ENCODE measurements around the gene HOXA3.
A peak's percentile ranks its signal among the peaks of the same experiment; 100 is the strongest.

Gene HOXA3

GRCh38 chr7:27198871-27199801 is 46.8 kb upstream of the HOXA3 start:
- Histone ChIP-seq H3K79me1 (ENCODE audit: low read length) (no peaks in the 10 kb centered on the region), H4K8ac (ENCODE audit: low read depth, low read length) (no peak overlapping the region), H3K4me2 (ENCODE audit: low read length) (peak overlapping the region; percentile 31), H2AK5ac (ENCODE audit: low read length) (no peak overlapping the region), H3K27me3 (ENCODE audit: insufficient read depth, low read length, poor library complexity) (peaks cover 60% of the 10 kb centered on the region), H2BK15ac (replicated peaks; ENCODE audit: low read depth) (no peak overlapping the region), H3K79me2 (ENCODE audit: control insufficient read depth, insufficient read depth, low read length) (no peaks in the 10 kb centered on the region), H3K9ac (ENCODE audit: low read length) (no peak overlapping the region), H3K56ac (ENCODE audit: low read length) (peak overlapping the region; percentile 56), H3K36me3 (ENCODE audit: control insufficient read depth, insufficient read depth, low read length) (no peaks in the 10 kb centered on the region), H3K27ac (ENCODE audit: low read depth, low read length) (no peak overlapping the region), H2BK5ac (ENCODE audit: low read length) (no peak overlapping the region), H2BK120ac (ENCODE audit: low read depth, low read length) (no peak overlapping the region), H3K4me3 (ENCODE audit: low read length) (no peak overlapping the region), H4K5ac (ENCODE audit: low read length) (no peak overlapping the region), H3K23ac (ENCODE audit: low read length) (no peak overlapping the region), H3K4ac (ENCODE audit: low read depth, low read length) (no peak overlapping the region), H3K4me1 (ENCODE audit: control insufficient read depth, low read depth, low read length) (peaks cover 3% of the 10 kb centered on the region), H3K18ac (ENCODE audit: low read length) (no peak overlapping the region)
- peak; percentile 68 for DNase-seq
- no CpG with 5 or more reads among the region's 93 CpGs for WGBS (ENCODE audit: extremely low coverage, insufficient coverage, low lambda C conversion rate)

GRCh38 chr7:27198138-27198841 is 45.9 kb upstream of the HOXA3 start:
- no peak overlapping the region for H3K18ac ChIP-seq (ENCODE audit: low read length)
- H2BK5ac ChIP-seq (ENCODE audit: low read length), result no peak overlapping the region
- H3K27me3 ChIP-seq (ENCODE audit: insufficient read depth, low read length, poor library complexity), result peaks cover 58% of the 10 kb centered on the region
- peak overlapping the region; percentile 22 for H3K56ac ChIP-seq (ENCODE audit: low read length)
- no peak overlapping the region for H3K9ac ChIP-seq (ENCODE audit: low read length)
- H3K23ac ChIP-seq (ENCODE audit: low read length), result no peak overlapping the region
- H3K36me3 ChIP-seq (ENCODE audit: control insufficient read depth, insufficient read depth, low read length), result no peaks in the 10 kb centered on the region
- peaks cover 3% of the 10 kb centered on the region for H3K4me1 ChIP-seq (ENCODE audit: control insufficient read depth, low read depth, low read length)
- H4K8ac ChIP-seq (ENCODE audit: low read depth, low read length), result no peak overlapping the region
- H2BK15ac ChIP-seq (replicated peaks; ENCODE audit: low read depth), result no peak overlapping the region
- H3K4me3 ChIP-seq (ENCODE audit: low read length), result no peak overlapping the region
- no peak overlapping the region for H2AK5ac ChIP-seq (ENCODE audit: low read length)
- no peak overlapping the region for H3K4ac ChIP-seq (ENCODE audit: low read depth, low read length)
- DNase-seq, result no peak
- no peak overlapping the region for H2BK120ac ChIP-seq (ENCODE audit: low read depth, low read length)
- WGBS (ENCODE audit: extremely low coverage, insufficient coverage, low lambda C conversion rate), result no CpG with 5 or more reads among the region's 29 CpGs
- H3K79me2 ChIP-seq (ENCODE audit: control insufficient read depth, insufficient read depth, low read length), result no peaks in the 10 kb centered on the region
- H3K4me2 ChIP-seq (ENCODE audit: low read length), result no peak overlapping the region
- H3K27ac ChIP-seq (ENCODE audit: low read depth, low read length), result no peak overlapping the region
- H3K79me1 ChIP-seq (ENCODE audit: low read length), result no peaks in the 10 kb centered on the region
- no peak overlapping the region for H4K5ac ChIP-seq (ENCODE audit: low read length)

GRCh38 chr7:27197137-27198042 is 45.0 kb upstream of the HOXA3 start:
- H3K56ac ChIP-seq (ENCODE audit: low read length), result no peak overlapping the region
- no peaks in the 10 kb centered on the region for H3K79me2 ChIP-seq (ENCODE audit: control insufficient read depth, insufficient read depth, low read length)
- H3K4me3 ChIP-seq (ENCODE audit: low read length), result no peak overlapping the region
- H3K23ac ChIP-seq (ENCODE audit: low read length), result no peak overlapping the region
- no peak overlapping the region for H2BK5ac ChIP-seq (ENCODE audit: low read length)
- no peaks in the 10 kb centered on the region for H3K79me1 ChIP-seq (ENCODE audit: low read length)
- H3K18ac ChIP-seq (ENCODE audit: low read length), result no peak overlapping the region
- no peak overlapping the region for H4K5ac ChIP-seq (ENCODE audit: low read length)
- no CpG with 5 or more reads among the region's 18 CpGs for WGBS (ENCODE audit: extremely low coverage, insufficient coverage, low lambda C conversion rate)
- peaks cover 60% of the 10 kb centered on the region for H3K27me3 ChIP-seq (ENCODE audit: insufficient read depth, low read length, poor library complexity)
- no peak overlapping the region for H3K27ac ChIP-seq (ENCODE audit: low read depth, low read length)
- no peak overlapping the region for H3K4ac ChIP-seq (ENCODE audit: low read depth, low read length)
- peaks cover 3% of the 10 kb centered on the region for H3K4me1 ChIP-seq (ENCODE audit: control insufficient read depth, low read depth, low read length)
- no peak overlapping the region for H2AK5ac ChIP-seq (ENCODE audit: low read length)
- no peak overlapping the region for H3K4me2 ChIP-seq (ENCODE audit: low read length)
- no peak for DNase-seq
- no peak overlapping the region for H3K9ac ChIP-seq (ENCODE audit: low read length)
- H2BK15ac ChIP-seq (replicated peaks; ENCODE audit: low read depth), result no peak overlapping the region
- H2BK120ac ChIP-seq (ENCODE audit: low read depth, low read length), result no peak overlapping the region
- H4K8ac ChIP-seq (ENCODE audit: low read depth, low read length), result no peak overlapping the region
- H3K36me3 ChIP-seq (ENCODE audit: control insufficient read depth, insufficient read depth, low read length), result no peaks in the 10 kb centered on the region

- Histone ChIP-seq H2BK15ac (replicated peaks; ENCODE audit: low read depth) (no peak overlapping the region), H2BK120ac (ENCODE audit: low read depth, low read length) (no peak overlapping the region), H4K5ac (ENCODE audit: low read length) (no peak overlapping the region), H3K4me3 (ENCODE audit: low read length) (no peak overlapping the region), H3K27me3 (ENCODE audit: insufficient read depth, low read length, poor library complexity) (peaks cover 60% of the 10 kb centered on the region), H2AK5ac (ENCODE audit: low read length) (no peak overlapping the region), H2BK5ac (ENCODE audit: low read length) (no peak overlapping the region), H3K4me1 (ENCODE audit: control insufficient read depth, low read depth, low read length) (peaks cover 3% of the 10 kb centered on the region), H4K8ac (ENCODE audit: low read depth, low read length) (no peak overlapping the region), H3K56ac (ENCODE audit: low read length) (no peak overlapping the region), H3K23ac (ENCODE audit: low read length) (no peak overlapping the region), H3K4ac (ENCODE audit: low read depth, low read length) (no peak overlapping the region), H3K4me2 (ENCODE audit: low read length) (no peak overlapping the region), H3K36me3 (ENCODE audit: control insufficient read depth, insufficient read depth, low read length) (no peaks in the 10 kb centered on the region), H3K27ac (ENCODE audit: low read depth, low read length) (no peak overlapping the region), H3K79me2 (ENCODE audit: control insufficient read depth, insufficient read depth, low read length) (no peaks in the 10 kb centered on the region), H3K79me1 (ENCODE audit: low read length) (no peaks in the 10 kb centered on the region), H3K9ac (ENCODE audit: low read length) (no peak overlapping the region), H3K18ac (ENCODE audit: low read length) (no peak overlapping the region)
- peak; percentile 83 for DNase-seq
- WGBS (ENCODE audit: extremely low coverage, insufficient coverage, low lambda C conversion rate), result no CpG with 5 or more reads among the region's 6 CpGs
Observed at GRCh38 chr7:27196287-27196767, 43.9 kb upstream of the HOXA3 start.

GRCh38 chr7:27194686-27195379 is 42.5 kb upstream of the HOXA3 start:
- no peak for DNase-seq
- H3K79me1 ChIP-seq (ENCODE audit: low read length), result no peaks in the 10 kb centered on the region
- H3K27me3 ChIP-seq (ENCODE audit: insufficient read depth, low read length, poor library complexity), result peaks cover 63% of the 10 kb centered on the region

More at GRCh38 chr7:27194686-27195379, 42.5 kb upstream of the HOXA3 start:
- no peak overlapping the region for H3K9ac ChIP-seq (ENCODE audit: low read length)
- no peaks in the 10 kb centered on the region for H3K36me3 ChIP-seq (ENCODE audit: control insufficient read depth, insufficient read depth, low read length)
- no peak overlapping the region for H3K27ac ChIP-seq (ENCODE audit: low read depth, low read length)
- no peak overlapping the region for H2BK5ac ChIP-seq (ENCODE audit: low read length)
- H3K4me1 ChIP-seq (ENCODE audit: control insufficient read depth, low read depth, low read length), result no peaks in the 10 kb centered on the region
- H4K8ac ChIP-seq (ENCODE audit: low read depth, low read length), result no peak overlapping the region
- H2AK5ac ChIP-seq (ENCODE audit: low read length), result no peak overlapping the region
- WGBS (ENCODE audit: extremely low coverage, insufficient coverage, low lambda C conversion rate), result 100% methylated on average over 1 of the region's 9 CpGs
- H3K4ac ChIP-seq (ENCODE audit: low read depth, low read length), result no peak overlapping the region
- H3K23ac ChIP-seq (ENCODE audit: low read length), result no peak overlapping the region
- no peak overlapping the region for H4K5ac ChIP-seq (ENCODE audit: low read length)
- H2BK15ac ChIP-seq (replicated peaks; ENCODE audit: low read depth), result no peak overlapping the region
- no peak overlapping the region for H2BK120ac ChIP-seq (ENCODE audit: low read depth, low read length)
- no peak overlapping the region for H3K18ac ChIP-seq (ENCODE audit: low read length)
- H3K4me3 ChIP-seq (ENCODE audit: low read length), result no peak overlapping the region
- H3K56ac ChIP-seq (ENCODE audit: low read length), result no peak overlapping the region
- H3K4me2 ChIP-seq (ENCODE audit: low read length), result no peak overlapping the region
- H3K79me2 ChIP-seq (ENCODE audit: control insufficient read depth, insufficient read depth, low read length), result no peaks in the 10 kb centered on the region

Data from mesendoderm (in vitro differentiated cells).